Endodermal cell (in vitro differentiated cells): ENCODE results near the gene CHST14. TPM values are rescaled to one million over a fixed set of nuclear protein-coding genes. Genes with fewer than 3 reads are reported as not detected.

ENCODE experiments used
- DNase-seq: peaks from one replicate; pipeline ENCODE4 v3.0.0-alpha.2; 2017
- H3K27ac ChIP-seq: 2 replicates; pipeline ENCODE4 v1.5.1; 2013; ENCODE audit warnings: mild to moderate bottlenecking, low read depth, low read length, moderate library complexity
- H3K27me3 ChIP-seq: 2 replicates; pipeline ENCODE4 v1.6.1; 2013; ENCODE audit warnings: mild to moderate bottlenecking, low read length, moderate library complexity; ENCODE audit not compliant: insufficient read depth, control insufficient read depth, poor library complexity, severe bottlenecking
- H3K36me3 ChIP-seq: 2 replicates; pipeline ENCODE4 v1.7.0; 2013; ENCODE audit warnings: mild to moderate bottlenecking, low read length, moderate library complexity; ENCODE audit not compliant: control insufficient read depth, insufficient read depth
- H3K4me1 ChIP-seq: one replicate; pipeline ENCODE4 v1.7.0; 2013; ENCODE audit warnings: low read length; ENCODE audit not compliant: control insufficient read depth, insufficient read depth
- H3K4me3 ChIP-seq: 2 replicates; pipeline ENCODE4 v1.5.1; 2013; ENCODE audit warnings: mild to moderate bottlenecking, low read length, moderate library complexity
- H3K9ac ChIP-seq: 2 replicates; pipeline ENCODE4 v1.6.1; 2013; ENCODE audit warnings: mild to moderate bottlenecking, low read length, moderate library complexity; ENCODE audit not compliant: poor library complexity, severe bottlenecking; ENCODE audit errors: extremely low read depth
- H3K9me3 ChIP-seq: 2 replicates; pipeline ENCODE4 v1.6.1; 2013; ENCODE audit warnings: mild to moderate bottlenecking, low read length, moderate library complexity; ENCODE audit not compliant: control insufficient read depth
- H3K27ac Mint-ChIP-seq: 2 replicates; pipeline ENCODE4 v1.8.0; 2020; ENCODE audit warnings: mixed read lengths
- H3K27me3 Mint-ChIP-seq: 2 replicates; pipeline ENCODE4 v1.8.0; 2021; ENCODE audit warnings: mild to moderate bottlenecking, mixed read lengths; ENCODE audit not compliant: insufficient read depth
- H3K36me3 Mint-ChIP-seq: 2 replicates; pipeline ENCODE4 v1.8.0; 2020; ENCODE audit warnings: low read depth, mixed read lengths
- H3K4me1 Mint-ChIP-seq: 2 replicates; pipeline ENCODE4 v1.8.0; 2020; ENCODE audit warnings: mixed read lengths
- H3K4me3 Mint-ChIP-seq: 2 replicates; pipeline ENCODE4 v1.8.0; 2020; ENCODE audit warnings: mild to moderate bottlenecking, moderate library complexity, mixed read lengths
- H3K9me3 Mint-ChIP-seq: 2 replicates; pipeline ENCODE4 v1.8.0; 2020; ENCODE audit warnings: mild to moderate bottlenecking, mixed read lengths
- WGBS, 2 experiments: methylation state at CpG; one replicate each; pipeline versions ENCODE4 v1.1.5 to v1.1.7; 2013; ENCODE audit warnings: missing lambda C conversion rate in 2 of 2, mixed read lengths in 1 of 2; ENCODE audit not compliant: insufficient coverage in 1 of 2, insufficient read length in 1 of 2; 5-methylcytosine and 5-hydroxymethylcytosine counted together
- total RNA-seq, 2 donors: library from RNA; stranded (reverse); fragmentation: NEBNext Ultra II Directional in 1 of 2; extraction: Animal tissue kit (Norgen Biotek cat#: 25700) in 1 of 2; gene quantifications; 2 replicates in 1 of 2; 3 replicates in 1 of 2; pipeline ENCODE4 v1.2.1, GENCODE V29; 2021
- TF ChIP-seq, protein P1 (sequence below): fragments of 200-600 bp; sonication (generic); conservative IDR thresholded peaks from 2 replicates; pipeline ENCODE4 v1.5.0; 2021; ENCODE audit warnings: antibody characterized with exemption, mild to moderate bottlenecking

The CHST14 gene
- total RNA-seq, 2 donors from 2014 or later, result 33.7 to 43.0 TPM

DNA sequence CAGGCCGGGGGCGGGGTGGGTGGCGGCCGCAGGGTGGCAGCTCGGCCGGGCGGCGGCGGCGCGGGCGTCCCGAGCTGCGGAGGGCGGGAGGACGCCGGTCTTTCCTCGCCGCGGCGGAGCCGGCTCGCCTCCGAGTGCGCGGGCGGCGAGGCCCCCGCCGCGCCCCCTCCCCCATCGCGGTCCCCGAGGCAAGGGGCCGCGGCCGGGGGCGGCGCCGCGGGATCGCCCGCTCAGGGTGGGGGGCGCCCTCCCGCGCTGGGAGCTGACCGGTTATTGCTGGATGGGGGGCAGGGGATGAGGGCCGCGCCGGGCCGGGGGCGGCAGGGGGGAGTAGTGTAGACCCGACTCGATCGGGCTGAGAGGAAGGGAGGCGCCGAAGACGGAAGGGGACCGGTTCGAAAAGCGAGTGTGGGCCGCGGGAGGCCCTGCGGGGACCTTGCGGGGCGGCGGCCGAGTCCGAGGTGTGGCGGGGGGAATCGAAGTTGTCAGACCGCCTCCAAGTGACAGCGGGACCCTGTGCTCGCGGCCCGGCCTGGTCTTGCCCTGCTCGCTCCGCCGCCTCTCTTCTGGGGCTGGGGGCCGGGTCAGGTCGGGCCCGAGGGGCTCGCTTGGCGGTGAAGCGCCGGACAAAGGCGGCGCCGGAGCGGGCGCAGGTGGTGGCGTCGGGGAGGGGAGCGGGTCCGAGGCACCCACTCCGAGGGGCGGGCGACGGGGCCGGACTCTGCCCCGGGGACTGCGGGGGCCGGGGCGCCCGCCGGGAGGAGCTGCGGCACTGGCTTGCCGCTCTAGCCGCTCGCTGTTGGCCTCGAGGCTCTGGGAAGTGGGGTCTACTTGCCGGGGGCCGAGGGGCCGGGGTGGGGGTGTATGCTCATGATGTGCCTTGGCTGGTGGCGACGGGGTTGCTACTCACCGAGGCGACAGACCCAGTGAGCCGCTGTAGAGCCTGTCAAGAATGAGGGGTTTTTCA, 28.9 kb upstream of the CHST14 start:
- DNase-seq, result peak; percentile 72
- H3K4me1 ChIP-seq, result peaks cover 18% of the 10 kb centered on the region
- no peaks in the 10 kb centered on the region for H3K9me3 Mint-ChIP-seq

GRCh38 chr15:40443255-40443654, 27.5 kb upstream of the CHST14 start:
- TF ChIP-seq, protein P1, sequence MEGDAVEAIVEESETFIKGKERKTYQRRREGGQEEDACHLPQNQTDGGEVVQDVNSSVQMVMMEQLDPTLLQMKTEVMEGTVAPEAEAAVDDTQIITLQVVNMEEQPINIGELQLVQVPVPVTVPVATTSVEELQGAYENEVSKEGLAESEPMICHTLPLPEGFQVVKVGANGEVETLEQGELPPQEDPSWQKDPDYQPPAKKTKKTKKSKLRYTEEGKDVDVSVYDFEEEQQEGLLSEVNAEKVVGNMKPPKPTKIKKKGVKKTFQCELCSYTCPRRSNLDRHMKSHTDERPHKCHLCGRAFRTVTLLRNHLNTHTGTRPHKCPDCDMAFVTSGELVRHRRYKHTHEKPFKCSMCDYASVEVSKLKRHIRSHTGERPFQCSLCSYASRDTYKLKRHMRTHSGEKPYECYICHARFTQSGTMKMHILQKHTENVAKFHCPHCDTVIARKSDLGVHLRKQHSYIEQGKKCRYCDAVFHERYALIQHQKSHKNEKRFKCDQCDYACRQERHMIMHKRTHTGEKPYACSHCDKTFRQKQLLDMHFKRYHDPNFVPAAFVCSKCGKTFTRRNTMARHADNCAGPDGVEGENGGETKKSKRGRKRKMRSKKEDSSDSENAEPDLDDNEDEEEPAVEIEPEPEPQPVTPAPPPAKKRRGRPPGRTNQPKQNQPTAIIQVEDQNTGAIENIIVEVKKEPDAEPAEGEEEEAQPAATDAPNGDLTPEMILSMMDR, result no peak
- peaks cover 2% of the 10 kb centered on the region for H3K27me3 ChIP-seq
- peaks cover 5% of the 10 kb centered on the region for H3K36me3 Mint-ChIP-seq
- H3K27me3 Mint-ChIP-seq, result peaks cover 4% of the 10 kb centered on the region
- H3K9ac ChIP-seq, result no peak overlapping the region
- peak overlapping the region; percentile 85 for H3K4me3 Mint-ChIP-seq
- no peaks in the 10 kb centered on the region for H3K36me3 ChIP-seq
- no peak for DNase-seq
- H3K4me1 Mint-ChIP-seq, result peaks cover 45% of the 10 kb centered on the region
- no peak overlapping the region for H3K27ac Mint-ChIP-seq
- H3K9me3 ChIP-seq, result no peaks in the 10 kb centered on the region
- H3K9me3 Mint-ChIP-seq, result no peaks in the 10 kb centered on the region
- H3K27ac ChIP-seq, result no peak overlapping the region
- H3K4me1 ChIP-seq, result peaks cover 12% of the 10 kb centered on the region
- WGBS, 2 experiments, result 79 to 100% methylated on average over 1 to 4 of the region's 4 CpGs
- peak overlapping the region; percentile 79 for H3K4me3 ChIP-seq

More for the DNA sequence above, 28.9 kb upstream of the CHST14 start:
- H3K36me3 Mint-ChIP-seq, result no peaks in the 10 kb centered on the region
- TF ChIP-seq, protein P1, result peak; percentile 41
- H3K4me3 ChIP-seq, result peak overlapping the region; percentile 79
- H3K27me3 ChIP-seq, result peaks cover 16% of the 10 kb centered on the region
- H3K27ac Mint-ChIP-seq, result peak overlapping the region; percentile 70
- peak overlapping the region; percentile 38 for H3K27ac ChIP-seq
- H3K36me3 ChIP-seq, result no peaks in the 10 kb centered on the region
- H3K9me3 ChIP-seq, result no peaks in the 10 kb centered on the region
- WGBS, 2 experiments, result 0 to 2% methylated on average over 23 to 119 of the region's 119 CpGs
- H3K27me3 Mint-ChIP-seq, result peaks cover 14% of the 10 kb centered on the region
- peak overlapping the region; percentile 85 for H3K4me3 Mint-ChIP-seq
- H3K4me1 Mint-ChIP-seq, result peaks cover 57% of the 10 kb centered on the region
- peak overlapping the region; percentile 51 for H3K9ac ChIP-seq

GRCh38 chr15:40443846-40444245, 26.9 kb upstream of the CHST14 start:
- no peak for DNase-seq
- Mint-ChIP-seq H3K4me3 (peak overlapping the region; percentile 85), H3K27me3 (no peaks in the 10 kb centered on the region), H3K27ac (no peak overlapping the region), H3K36me3 (peaks cover 7% of the 10 kb centered on the region), H3K9me3 (no peaks in the 10 kb centered on the region), H3K4me1 (peaks cover 39% of the 10 kb centered on the region)
- TF ChIP-seq, protein P1, result no peak
- Histone ChIP-seq H3K27ac (no peak overlapping the region), H3K9ac (no peak overlapping the region), H3K36me3 (no peaks in the 10 kb centered on the region), H3K9me3 (no peaks in the 10 kb centered on the region), H3K4me3 (peak overlapping the region; percentile 79), H3K4me1 (peaks cover 12% of the 10 kb centered on the region), H3K27me3 (no peaks in the 10 kb centered on the region)
- WGBS, 2 experiments, result 89 to 93% methylated on average over 3 of the region's 3 CpGs
